Fibroblast of the aortic adventitia (primary cell): ENCODE results near the gene RELN. TPM values are rescaled to one million over a fixed set of nuclear protein-coding genes. Genes with fewer than 3 reads are reported as not detected.

ENCODE experiments used
- DNase-seq: peaks from one replicate; pipeline ENCODE4 v3.0.0-alpha.2; 2010; ENCODE audit warnings: low read depth
- H3K4me3 ChIP-seq: 2 replicates; pipeline ENCODE4 v1.5.1; 2011; ENCODE audit warnings: low read depth, mild to moderate bottlenecking, control low read depth, low read length, moderate library complexity
- CTCF ChIP-seq: IDR thresholded peaks from 2 replicates; pipeline ENCODE4 v1.5.1; 2011; ENCODE audit warnings: mild to moderate bottlenecking, low read length, control low read depth, inconsistent platforms; ENCODE audit not compliant: insufficient read depth
- total RNA-seq: library from RNA; depleted of rRNA; stranded (reverse); fragments of >200 nt; gene quantifications from 2 replicates; pipeline ENCODE4 v1.2.3, GENCODE V29; 2012; ENCODE audit warnings: low replicate concordance

RELN gene
- total RNA-seq, 1 donor, result 88.7 TPM

- DNase-seq, result no peak
- no peak for TF ChIP-seq CTCF
- no peak overlapping the region for H3K4me3 ChIP-seq
Measured at GRCh38 chr7:103993551-103993950, 4.1 kb upstream of the RELN start.

GRCh38 chr7:103991406-103991805 is 1.9 kb upstream of the RELN start:
- TF ChIP-seq CTCF, result no peak
- H3K4me3 ChIP-seq, result no peak overlapping the region
- DNase-seq, result no peak

GRCh38 chr7:103990991-103991390 is 1.5 kb upstream of the RELN start:
- TF ChIP-seq CTCF, result no peak

GRCh38 chr7:103989785-103990767 is 618 bp upstream of the RELN start:
- no peak for TF ChIP-seq CTCF
- peak overlapping the region; percentile 54 for H3K4me3 ChIP-seq
- DNase-seq, result peak; percentile 48

More at GRCh38 chr7:103990991-103991390, 1.5 kb upstream of the RELN start:
- no peak for DNase-seq
- no peak overlapping the region for H3K4me3 ChIP-seq

GRCh38 chr7:103988468-103989199 is 824 bp downstream of the RELN start:
- H3K4me3 ChIP-seq, result peak overlapping the region; percentile 47
- TF ChIP-seq CTCF, result no peak
- DNase-seq, result peak; percentile 4

GRCh38 chr7:103987451-103987850 is 2.0 kb downstream of the RELN start:
- TF ChIP-seq CTCF, result no peak
- H3K4me3 ChIP-seq, result no peak overlapping the region
- DNase-seq, result no peak
